Stomach (tissue), 4 donors: ENCODE data around the gene MYO10.

ENCODE experiments used
- POLR2A ChIP-seq, 4 donors: fragments of 450-650 bp; IDR thresholded peaks; one replicate each; pipeline ENCODE4 v1.6.1; 2016; ENCODE audit warnings: antibody characterized with exemption in 4 of 4, control low read depth in 2 of 4, mild to moderate bottlenecking in 1 of 4, moderate library complexity in 1 of 4
- TF ChIP-seq, protein P1 (sequence below), 7 experiments: fragments of 450-650 bp in 4 of 7; fragments of 200-600 bp in 3 of 7; sonication (generic) in 3 of 7; IDR thresholded peaks; one replicate each; pipeline ENCODE4 v1.5.1; 2016 to 2019; ENCODE audit warnings: antibody characterized with exemption in 7 of 7, control low read depth in 2 of 7, mild to moderate bottlenecking in 1 of 7

GRCh38 chr5:16837305-16837704, 98.8 kb downstream of the MYO10 start:
- TF ChIP-seq, protein P1, sequence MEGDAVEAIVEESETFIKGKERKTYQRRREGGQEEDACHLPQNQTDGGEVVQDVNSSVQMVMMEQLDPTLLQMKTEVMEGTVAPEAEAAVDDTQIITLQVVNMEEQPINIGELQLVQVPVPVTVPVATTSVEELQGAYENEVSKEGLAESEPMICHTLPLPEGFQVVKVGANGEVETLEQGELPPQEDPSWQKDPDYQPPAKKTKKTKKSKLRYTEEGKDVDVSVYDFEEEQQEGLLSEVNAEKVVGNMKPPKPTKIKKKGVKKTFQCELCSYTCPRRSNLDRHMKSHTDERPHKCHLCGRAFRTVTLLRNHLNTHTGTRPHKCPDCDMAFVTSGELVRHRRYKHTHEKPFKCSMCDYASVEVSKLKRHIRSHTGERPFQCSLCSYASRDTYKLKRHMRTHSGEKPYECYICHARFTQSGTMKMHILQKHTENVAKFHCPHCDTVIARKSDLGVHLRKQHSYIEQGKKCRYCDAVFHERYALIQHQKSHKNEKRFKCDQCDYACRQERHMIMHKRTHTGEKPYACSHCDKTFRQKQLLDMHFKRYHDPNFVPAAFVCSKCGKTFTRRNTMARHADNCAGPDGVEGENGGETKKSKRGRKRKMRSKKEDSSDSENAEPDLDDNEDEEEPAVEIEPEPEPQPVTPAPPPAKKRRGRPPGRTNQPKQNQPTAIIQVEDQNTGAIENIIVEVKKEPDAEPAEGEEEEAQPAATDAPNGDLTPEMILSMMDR (IDR thresholded peaks at IDR 0.05), result no peak
- TF ChIP-seq POLR2A (IDR thresholded peaks at IDR 0.05), result no peak
